Subcutaneous abdominal adipose tissue (tissue), 5 donors: ENCODE measurements around the gene CLPTM1L.
"Not testable (repeated sequence)": the region's sequence is repeated elsewhere in the genome, so short reads cannot be mapped to it uniquely, and the experiment has no call there.

Experiments
- H3K27ac ChIP-seq: one replicate; pipeline ENCODE4 v1.7.0; 2013; ENCODE audit warnings: low read depth, mild to moderate bottlenecking, inconsistent platforms, low read length, moderate library complexity
- H3K27me3 ChIP-seq, 5 donors: one replicate each; pipeline ENCODE4 v1.7.0; 2013; ENCODE audit warnings: low read length in 5 of 5, inconsistent platforms in 1 of 5; ENCODE audit not compliant: control insufficient read depth in 5 of 5, insufficient read depth in 4 of 5
- H3K36me3 ChIP-seq, 5 donors: one replicate each; pipeline ENCODE4 v1.7.0; 2013; ENCODE audit warnings: low read length in 5 of 5; ENCODE audit not compliant: control insufficient read depth in 5 of 5, insufficient read depth in 5 of 5
- H3K4me1 ChIP-seq, 5 donors: one replicate each; pipeline ENCODE4 v1.7.0; 2013; ENCODE audit warnings: low read length in 5 of 5, mild to moderate bottlenecking in 3 of 5, moderate library complexity in 1 of 5; ENCODE audit not compliant: control insufficient read depth in 5 of 5, insufficient read depth in 5 of 5
- H3K4me3 ChIP-seq, 5 donors: one replicate each; pipeline ENCODE4 v1.7.0; 2013; ENCODE audit warnings: low read length in 5 of 5, low read depth in 1 of 5
- H3K9ac ChIP-seq, 5 donors: one replicate each; pipeline ENCODE4 v1.7.0; 2013; ENCODE audit warnings: low read length in 5 of 5, mild to moderate bottlenecking in 4 of 5, moderate library complexity in 3 of 5
- H3K9me3 ChIP-seq, 5 donors: one replicate each; pipeline ENCODE4 v1.7.0; 2013; ENCODE audit warnings: low read length in 5 of 5; ENCODE audit not compliant: control insufficient read depth in 5 of 5
- donor health status: healthy.
- donor health status: healthy.
- donor health status: healthy.
- donor health status: healthy.
- donor health status: healthy.

Gene CLPTM1L

DNA sequence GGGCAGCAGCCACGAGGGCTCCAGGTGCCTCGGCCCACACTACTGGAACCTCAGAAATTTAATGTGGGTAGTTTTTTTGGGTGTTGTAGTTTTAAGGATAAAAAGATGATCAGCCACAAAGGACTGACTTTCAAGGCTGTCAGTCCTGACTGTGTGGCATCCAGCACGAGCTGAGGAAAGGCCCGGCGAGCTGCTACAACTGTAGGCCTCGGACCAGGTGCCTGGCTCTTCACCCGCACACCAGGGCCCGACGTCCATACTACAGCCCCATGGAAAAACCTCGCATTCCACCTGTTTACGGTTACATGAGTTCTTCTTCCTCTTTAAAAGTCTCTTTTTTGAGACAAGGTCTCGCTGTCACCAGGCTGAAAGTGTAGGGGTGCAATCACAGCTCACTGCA, 2.6 kb downstream of the CLPTM1L start:
- H3K9ac ChIP-seq: no peak overlapping the region
- no peaks in the 10 kb centered on the region for H3K27me3 ChIP-seq
- H3K4me1 ChIP-seq: peaks cover 4 to 33% (median 26%) of the 10 kb centered on the region in 5 donors
- no peak overlapping the region for H3K27ac ChIP-seq
- peaks cover 0 to 54% (median 47%) of the 10 kb centered on the region in 5 donors for H3K36me3 ChIP-seq
- no peaks in the 10 kb centered on the region for H3K9me3 ChIP-seq
- no peak overlapping the region for H3K4me3 ChIP-seq

- Histone ChIP-seq H3K9me3 (no peaks in the 10 kb centered on the region), H3K27ac (no peak overlapping the region), H3K9ac (no peak overlapping the region), H3K4me3 (no peak overlapping the region), H3K36me3 (peaks cover 0 to 58% (median 51%) of the 10 kb centered on the region in 5 donors), H3K4me1 (peaks cover 4 to 33% (median 26%) of the 10 kb centered on the region in 5 donors), H3K27me3 (no peaks in the 10 kb centered on the region)
These were observed 3.0 kb downstream of the CLPTM1L start for GRCh38 chr5:1341863-1342262.

DNA sequence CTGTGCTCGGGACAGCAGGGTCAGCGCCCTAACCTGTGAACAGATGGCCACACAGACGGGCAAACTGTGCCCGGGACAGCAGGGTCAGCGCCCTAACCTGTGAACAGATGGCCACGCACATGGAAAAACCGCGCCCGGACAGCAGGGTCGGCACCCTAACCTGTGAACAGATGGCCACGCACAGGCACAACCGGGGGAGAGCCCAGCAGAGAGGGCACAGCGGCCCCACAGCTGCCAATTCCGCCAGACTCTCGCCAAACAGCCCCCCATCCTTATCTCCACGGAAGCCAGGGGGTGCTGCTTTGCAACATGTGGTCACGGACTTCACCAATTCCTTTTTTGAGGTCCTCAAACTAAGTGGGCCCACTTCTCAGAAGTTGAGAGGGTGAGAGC, 5.1 kb downstream of the CLPTM1L start:
- peaks cover 4 to 20% (median 16%) of the 10 kb centered on the region in 5 donors for H3K4me1 ChIP-seq
- not testable (repeated sequence) for H3K27me3 ChIP-seq, H3K9ac ChIP-seq, H3K27ac ChIP-seq, H3K4me3 ChIP-seq, H3K9me3 ChIP-seq
- H3K36me3 ChIP-seq: peaks cover 0 to 79% (median 71%) of the 10 kb centered on the region in 5 donors

DNA sequence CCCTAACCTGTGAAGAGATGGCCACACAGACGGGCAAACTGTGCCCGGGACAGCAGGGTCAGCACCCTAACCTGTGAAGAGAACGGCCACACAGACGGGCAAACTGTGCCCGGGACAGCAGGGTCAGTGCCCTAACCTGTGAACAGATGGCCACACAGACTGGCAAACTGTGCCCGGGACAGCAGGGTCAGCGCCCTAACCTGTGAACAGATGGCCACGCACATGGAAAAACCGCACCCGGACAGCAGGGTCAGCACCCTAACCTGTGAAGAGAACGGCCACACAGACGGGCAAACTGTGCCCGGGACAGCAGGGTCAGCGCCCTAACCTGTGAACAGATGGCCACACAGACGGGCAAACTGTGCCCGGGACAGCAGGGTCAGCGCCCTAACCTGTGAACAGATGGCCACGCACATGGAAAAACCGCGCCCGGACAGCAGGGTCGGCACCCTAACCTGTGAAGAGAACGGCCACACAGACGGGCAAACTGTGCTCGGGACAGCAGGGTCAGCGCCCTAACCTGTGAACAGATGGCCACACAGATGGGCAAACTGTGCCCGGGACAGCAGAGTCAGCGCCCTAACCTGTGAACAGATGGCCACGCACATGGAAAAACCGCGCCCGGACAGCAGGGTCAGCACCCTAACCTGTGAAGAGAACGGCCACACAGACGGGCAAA, 5.6 kb downstream of the CLPTM1L start:
- Histone ChIP-seq H3K4me1 (peaks cover 4 to 17% (median 14%) of the 10 kb centered on the region in 5 donors), H3K36me3 (peaks cover 0 to 84% (median 75%) of the 10 kb centered on the region in 5 donors)
- not testable (repeated sequence) for H3K4me3 ChIP-seq, H3K9ac ChIP-seq, H3K27me3 ChIP-seq, H3K9me3 ChIP-seq, H3K27ac ChIP-seq

- Histone ChIP-seq H3K4me1 (peaks cover 0 to 10% (median 7%) of the 10 kb centered on the region in 5 donors), H3K27me3 (no peaks in the 10 kb centered on the region), H3K36me3 (peaks cover under 1 to 91% (median 82%) of the 10 kb centered on the region in 5 donors), H3K4me3 (no peak overlapping the region), H3K9me3 (no peaks in the 10 kb centered on the region), H3K27ac (no peak overlapping the region), H3K9ac (no peak overlapping the region)
These were observed 6.3 kb downstream of the CLPTM1L start for GRCh38 chr5:1338506-1339070.

- H3K9me3 ChIP-seq: no peaks in the 10 kb centered on the region
- no peak overlapping the region for H3K27ac ChIP-seq
- H3K4me3 ChIP-seq: no peak overlapping the region
- H3K9ac ChIP-seq: no peak overlapping the region
- no peaks in the 10 kb centered on the region for H3K27me3 ChIP-seq
- peaks cover 5 to 96% (median 86%) of the 10 kb centered on the region in 5 donors for H3K36me3 ChIP-seq
- peaks cover 0 to 6% (median 3%) of the 10 kb centered on the region in 5 donors for H3K4me1 ChIP-seq
These were observed 6.8 kb downstream of the CLPTM1L start for GRCh38 chr5:1338196-1338490.

GRCh38 chr5:1337489-1338195, 7.3 kb downstream of the CLPTM1L start:
- H3K36me3 ChIP-seq: peaks cover 8 to 94% (median 88%) of the 10 kb centered on the region in 5 donors

GRCh38 chr5:1336749-1337488, 8.0 kb downstream of the CLPTM1L start:
- peaks cover 8 to 93% (median 90%) of the 10 kb centered on the region in 5 donors for H3K36me3 ChIP-seq
- H3K27me3 ChIP-seq: no peaks in the 10 kb centered on the region
- peaks cover 0 to 4% (median 0%) of the 10 kb centered on the region in 5 donors for H3K4me1 ChIP-seq
- no peak overlapping the region for H3K9ac ChIP-seq
- H3K9me3 ChIP-seq: no peaks in the 10 kb centered on the region
- no peak overlapping the region for H3K4me3 ChIP-seq
- no peak overlapping the region for H3K27ac ChIP-seq

More at GRCh38 chr5:1337489-1338195, 7.3 kb downstream of the CLPTM1L start:
- H3K27me3 ChIP-seq: no peaks in the 10 kb centered on the region
- no peak overlapping the region for H3K9ac ChIP-seq
- H3K27ac ChIP-seq: no peak overlapping the region
- H3K9me3 ChIP-seq: no peaks in the 10 kb centered on the region
- H3K4me1 ChIP-seq: peaks cover 0 to 4% (median 0%) of the 10 kb centered on the region in 5 donors
- no peak overlapping the region for H3K4me3 ChIP-seq

GRCh38 chr5:1336106-1336561, 8.8 kb downstream of the CLPTM1L start:
- Histone ChIP-seq H3K27ac (no peak overlapping the region), H3K27me3 (no peaks in the 10 kb centered on the region), H3K4me1 (peaks cover 0 to 11% (median 3%) of the 10 kb centered on the region in 5 donors), H3K36me3 (peaks cover 8 to 93% (median 90%) of the 10 kb centered on the region in 5 donors), H3K9me3 (no peaks in the 10 kb centered on the region), H3K9ac (no peak overlapping the region), H3K4me3 (no peak overlapping the region)
